Measurements from ENCODE around the gene PPP1R15A. TPM values are rescaled to one million over a fixed set of nuclear protein-coding genes. Genes with fewer than 3 reads are reported as not detected.
"Not testable (repeated sequence)": the region's sequence is repeated elsewhere in the genome, so short reads cannot be mapped to it uniquely, and the experiment has no call there.

Gene PPP1R15A
- total and polyA plus RNA-seq, 2 donors (not counting 3 experiments of a cell fraction or from before 2014, with no cell fraction given): 42.3 to 67.4 TPM

GRCh38 chr19:48903788-48904187, 31.6 kb downstream of the PPP1R15A start:
- intact Hi-C loops (cut with micrococcal nuclease); H3K9me1 ChIP-seq (replicated peaks; ENCODE audit: control insufficient read depth, extremely low read depth, insufficient read depth, low read length); CTCF ChIA-PET; dilution Hi-C loops (cut with MboI; ENCODE audit: extremely low pct_ligation_motif_present, low sequenced_read_pairs); H3K27me3 ChIP-seq (ENCODE audit: control insufficient read depth in 2 of 2, insufficient read depth in 2 of 2, low read length in 2 of 2); DNase-seq (ENCODE audit: low read depth, low spot score); FAIRE-seq; BruUV-seq (replicated peaks); H2AFZ ChIP-seq (ENCODE audit: low read depth, low read length); H3K4me2 ChIP-seq (ENCODE audit: insufficient read depth, low read length); H3K4me3 ChIP-seq (replicated peaks in 1 of 3; ENCODE audit: insufficient read depth in 1 of 3, low read depth in 1 of 3, low read length in 3 of 3); H3K9ac ChIP-seq (replicated peaks; ENCODE audit: extremely low read depth, insufficient read depth, low read length); POLR2A ChIA-PET; H4K20me1 ChIP-seq (replicated peaks; ENCODE audit: control insufficient read depth, extremely low read depth, insufficient read depth, low read length); H3K9me3 ChIP-seq (replicated peaks; ENCODE audit: control insufficient read depth, insufficient read depth, low read length); H3K27ac ChIP-seq (ENCODE audit: insufficient read depth, low read depth, low read length): not testable (repeated sequence)
- peaks cover 12% of the 10 kb centered on the region for H3K79me2 ChIP-seq (ENCODE audit: control insufficient read depth, insufficient read depth, low read length)
- peaks cover 15% of the 10 kb centered on the region for H3K4me1 ChIP-seq (ENCODE audit: control insufficient read depth, extremely low read depth, insufficient read depth, low read length)
- H3K36me3 ChIP-seq (ENCODE audit: control insufficient read depth in 2 of 2, extremely low read depth in 1 of 2, insufficient read depth in 2 of 2, low read length in 2 of 2): peaks cover 2 to 13% of the 10 kb centered on the region in 2 experiments

DNA sequence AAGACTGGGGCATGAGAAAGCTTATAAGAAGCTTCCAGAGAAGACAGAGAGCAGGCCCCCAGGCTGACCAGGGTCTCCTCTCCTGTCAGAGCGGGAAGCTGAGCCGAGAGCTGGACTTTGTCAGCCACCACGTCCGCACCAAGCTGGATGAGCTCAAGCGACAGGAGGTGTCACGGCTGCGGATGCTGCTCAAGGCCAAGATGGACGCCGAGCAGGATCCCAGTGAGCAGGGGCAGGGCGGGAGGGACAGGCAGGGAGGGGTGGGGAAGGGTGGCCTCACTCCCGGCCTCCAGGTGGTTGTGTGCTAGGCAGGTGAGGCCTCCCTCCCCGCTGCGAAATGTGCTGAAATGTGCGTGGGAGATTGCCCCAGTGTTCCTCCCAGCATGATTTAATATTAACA, 33.4 kb downstream of the PPP1R15A start:
- no peaks in the 10 kb centered on the region for H3K9me3 ChIP-seq (replicated peaks; ENCODE audit: control insufficient read depth, insufficient read depth, low read length)
- intact Hi-C loops (cut with micrococcal nuclease): no loop called here
- no peaks in the 10 kb centered on the region for H3K9me1 ChIP-seq (replicated peaks; ENCODE audit: control insufficient read depth, extremely low read depth, insufficient read depth, low read length)
- H3K27ac ChIP-seq (ENCODE audit: insufficient read depth, low read depth, low read length): no peak overlapping the region
- no TSS peak for BruUV-seq (replicated peaks)
- H3K4me3 ChIP-seq (replicated peaks in 1 of 3; ENCODE audit: insufficient read depth in 1 of 3, low read depth in 1 of 3, low read length in 3 of 3): no peak overlapping the region
- H3K4me1 ChIP-seq (ENCODE audit: control insufficient read depth, extremely low read depth, insufficient read depth, low read length): peaks cover 8% of the 10 kb centered on the region
- FAIRE-seq: no peak
- no peaks in the 10 kb centered on the region for H4K20me1 ChIP-seq (replicated peaks; ENCODE audit: control insufficient read depth, extremely low read depth, insufficient read depth, low read length)
- TF ChIP-seq POLR2A (IDR thresholded peaks at IDR 0.05; ENCODE audit: low read depth, low read length) (no peak), MYC (IDR thresholded peaks at IDR 0.05; ENCODE audit: low read depth, low read length) (no peak), GATA2 (IDR thresholded peaks at IDR 0.05; ENCODE audit: insufficient read depth, insufficient read length, low read depth, low read length) (no peak), POLR2AphosphoS5 (IDR thresholded peaks at IDR 0.05; ENCODE audit: insufficient read depth, low read depth, low read length) (no peak), EZH2 (IDR thresholded peaks at IDR 0.05; ENCODE audit: borderline replicate concordance, low read depth, low read length, severe bottlenecking) (no peak), JUN (IDR thresholded peaks at IDR 0.05; ENCODE audit: borderline replicate concordance, insufficient read depth, insufficient read length, low read depth) (no peak), FOS (IDR thresholded peaks at IDR 0.05; ENCODE audit: borderline replicate concordance, insufficient read depth, low read length) (no peak)
- TF ChIP-seq, protein P1, sequence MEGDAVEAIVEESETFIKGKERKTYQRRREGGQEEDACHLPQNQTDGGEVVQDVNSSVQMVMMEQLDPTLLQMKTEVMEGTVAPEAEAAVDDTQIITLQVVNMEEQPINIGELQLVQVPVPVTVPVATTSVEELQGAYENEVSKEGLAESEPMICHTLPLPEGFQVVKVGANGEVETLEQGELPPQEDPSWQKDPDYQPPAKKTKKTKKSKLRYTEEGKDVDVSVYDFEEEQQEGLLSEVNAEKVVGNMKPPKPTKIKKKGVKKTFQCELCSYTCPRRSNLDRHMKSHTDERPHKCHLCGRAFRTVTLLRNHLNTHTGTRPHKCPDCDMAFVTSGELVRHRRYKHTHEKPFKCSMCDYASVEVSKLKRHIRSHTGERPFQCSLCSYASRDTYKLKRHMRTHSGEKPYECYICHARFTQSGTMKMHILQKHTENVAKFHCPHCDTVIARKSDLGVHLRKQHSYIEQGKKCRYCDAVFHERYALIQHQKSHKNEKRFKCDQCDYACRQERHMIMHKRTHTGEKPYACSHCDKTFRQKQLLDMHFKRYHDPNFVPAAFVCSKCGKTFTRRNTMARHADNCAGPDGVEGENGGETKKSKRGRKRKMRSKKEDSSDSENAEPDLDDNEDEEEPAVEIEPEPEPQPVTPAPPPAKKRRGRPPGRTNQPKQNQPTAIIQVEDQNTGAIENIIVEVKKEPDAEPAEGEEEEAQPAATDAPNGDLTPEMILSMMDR (IDR thresholded peaks at IDR 0.05; ENCODE audit: extremely low read depth in 1 of 2, insufficient read depth in 1 of 2, low read depth in 1 of 2, low read length in 2 of 2): no peak
- TF ChIP-seq, protein P2, sequence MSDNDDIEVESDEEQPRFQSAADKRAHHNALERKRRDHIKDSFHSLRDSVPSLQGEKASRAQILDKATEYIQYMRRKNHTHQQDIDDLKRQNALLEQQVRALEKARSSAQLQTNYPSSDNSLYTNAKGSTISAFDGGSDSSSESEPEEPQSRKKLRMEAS (IDR thresholded peaks at IDR 0.05; ENCODE audit: insufficient read depth, insufficient read length): no peak
- H3K36me3 ChIP-seq (ENCODE audit: control insufficient read depth in 2 of 2, extremely low read depth in 1 of 2, insufficient read depth in 2 of 2, low read length in 2 of 2): peaks cover 2 to 17% of the 10 kb centered on the region in 2 experiments
- dilution Hi-C loops (cut with MboI; ENCODE audit: extremely low pct_ligation_motif_present, low sequenced_read_pairs): no loop called here
- POLR2A ChIA-PET: no interaction called here
- CTCF ChIA-PET: no interaction called here
- no peak overlapping the region for H3K9ac ChIP-seq (replicated peaks; ENCODE audit: extremely low read depth, insufficient read depth, low read length)
- no peaks in the 10 kb centered on the region for H3K27me3 ChIP-seq (ENCODE audit: control insufficient read depth in 2 of 2, insufficient read depth in 2 of 2, low read length in 2 of 2)
- no peak overlapping the region for H2AFZ ChIP-seq (ENCODE audit: low read depth, low read length)
- no peak for DNase-seq (ENCODE audit: low read depth, low spot score)
- H3K79me2 ChIP-seq (ENCODE audit: control insufficient read depth, insufficient read depth, low read length): peaks cover 10% of the 10 kb centered on the region
- H3K4me2 ChIP-seq (ENCODE audit: insufficient read depth, low read length): no peak overlapping the region

Measured in endothelial cell of umbilical vein (primary cell).